NCI-H82 treated with DMSO at 0.1 percent for 48 hours (cell line): Measurements from ENCODE around the gene FAM131A.
"Not testable (repeated sequence)": the region's sequence is repeated elsewhere in the genome, so short reads cannot be mapped to it uniquely, and the experiment has no call there.

Source experiments
- DNase-seq: peaks from one replicate; lab custom pipeline; 2025; ENCODE audit not compliant: unreplicated experiment; lab: John Stamatoyannopoulos, UW

The FAM131A gene

DNA sequence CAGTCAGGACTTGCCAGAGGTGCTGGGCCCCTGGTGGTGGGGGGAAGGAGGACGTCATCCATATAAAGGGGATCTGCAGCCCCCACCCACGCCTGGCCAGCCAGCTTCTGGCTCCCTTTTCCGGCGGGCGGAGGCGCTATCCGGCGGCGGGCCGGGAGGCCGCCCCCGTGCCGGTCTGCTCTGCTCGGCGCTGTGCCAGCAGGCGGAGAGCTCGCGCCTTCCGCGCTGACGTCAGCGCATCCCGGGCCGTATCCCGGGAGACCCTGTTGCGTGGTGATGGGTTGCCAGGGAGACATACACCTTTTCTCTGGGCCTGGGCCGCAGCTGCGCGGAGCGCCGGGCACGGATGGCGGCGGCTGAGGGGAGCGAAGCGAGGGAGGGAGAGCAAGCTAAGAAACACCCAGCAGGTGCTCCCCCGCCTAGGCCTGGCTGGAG is 1.1 kb downstream of the FAM131A start:
- peak; percentile 13 for DNase-seq

DNA sequence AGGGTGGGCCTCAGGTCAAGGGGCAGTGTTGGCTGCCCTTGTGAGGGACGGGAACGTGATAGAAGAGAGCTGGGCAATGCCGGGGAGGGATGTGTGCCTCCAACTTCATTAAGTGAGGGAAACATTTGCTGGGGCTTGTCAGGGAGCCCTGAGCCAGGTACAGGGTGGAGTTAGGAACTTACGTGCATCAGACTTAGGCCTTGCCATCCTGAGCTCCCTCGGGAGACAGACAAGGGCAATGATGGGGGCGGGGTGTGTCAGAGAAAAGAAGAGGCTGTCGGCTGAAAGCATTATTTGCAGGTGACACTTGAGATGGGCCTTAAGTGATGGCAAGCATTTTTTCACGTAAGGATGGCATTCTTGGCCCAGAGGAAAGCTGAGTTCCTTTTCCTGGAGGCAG is 1.6 kb downstream of the FAM131A start:
- DNase-seq = no peak

- DNase-seq = not testable (repeated sequence)
These were observed 2.2 kb downstream of the FAM131A start for GRCh38 chr3:184339451-184340135.

GRCh38 chr3:184341925-184342324 is 4.5 kb downstream of the FAM131A start:
- no peak for DNase-seq

DNA sequence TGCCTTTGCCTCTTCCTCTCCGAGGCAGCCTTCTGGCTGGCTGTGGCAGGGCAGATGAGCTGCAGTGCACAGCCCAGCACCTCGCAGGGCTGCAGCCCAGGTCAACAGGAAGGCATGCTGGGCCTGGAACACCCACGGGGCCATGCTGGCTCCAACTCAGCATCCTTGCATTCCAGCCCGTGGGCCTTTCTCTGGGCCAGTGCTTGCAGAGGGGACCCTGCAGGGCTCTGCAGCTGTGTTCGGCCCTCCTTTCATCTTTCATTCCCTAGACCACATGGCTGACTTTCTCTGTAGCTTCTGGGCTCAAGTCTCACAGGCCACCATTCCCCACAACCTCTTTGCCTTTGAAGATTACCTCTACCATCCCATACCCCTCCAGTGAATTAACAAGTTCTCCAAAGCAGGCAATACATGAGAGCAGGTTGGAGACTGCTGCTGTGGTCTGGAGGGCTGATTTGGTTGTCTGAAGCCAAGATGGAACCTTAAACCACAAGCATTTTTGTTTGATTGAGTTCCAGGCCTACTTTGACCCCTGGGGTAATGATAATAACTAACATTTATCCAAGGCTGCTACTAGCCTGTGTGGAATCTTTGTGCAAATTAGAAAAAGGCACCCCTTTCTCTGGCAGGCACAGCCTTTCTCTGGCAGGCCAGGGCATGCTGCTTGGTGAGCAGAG is 5.9 kb downstream of the FAM131A start:
- no peak for DNase-seq

- DNase-seq = no peak
These were observed 7.3 kb downstream of the FAM131A start for GRCh38 chr3:184344579-184345316.

DNA sequence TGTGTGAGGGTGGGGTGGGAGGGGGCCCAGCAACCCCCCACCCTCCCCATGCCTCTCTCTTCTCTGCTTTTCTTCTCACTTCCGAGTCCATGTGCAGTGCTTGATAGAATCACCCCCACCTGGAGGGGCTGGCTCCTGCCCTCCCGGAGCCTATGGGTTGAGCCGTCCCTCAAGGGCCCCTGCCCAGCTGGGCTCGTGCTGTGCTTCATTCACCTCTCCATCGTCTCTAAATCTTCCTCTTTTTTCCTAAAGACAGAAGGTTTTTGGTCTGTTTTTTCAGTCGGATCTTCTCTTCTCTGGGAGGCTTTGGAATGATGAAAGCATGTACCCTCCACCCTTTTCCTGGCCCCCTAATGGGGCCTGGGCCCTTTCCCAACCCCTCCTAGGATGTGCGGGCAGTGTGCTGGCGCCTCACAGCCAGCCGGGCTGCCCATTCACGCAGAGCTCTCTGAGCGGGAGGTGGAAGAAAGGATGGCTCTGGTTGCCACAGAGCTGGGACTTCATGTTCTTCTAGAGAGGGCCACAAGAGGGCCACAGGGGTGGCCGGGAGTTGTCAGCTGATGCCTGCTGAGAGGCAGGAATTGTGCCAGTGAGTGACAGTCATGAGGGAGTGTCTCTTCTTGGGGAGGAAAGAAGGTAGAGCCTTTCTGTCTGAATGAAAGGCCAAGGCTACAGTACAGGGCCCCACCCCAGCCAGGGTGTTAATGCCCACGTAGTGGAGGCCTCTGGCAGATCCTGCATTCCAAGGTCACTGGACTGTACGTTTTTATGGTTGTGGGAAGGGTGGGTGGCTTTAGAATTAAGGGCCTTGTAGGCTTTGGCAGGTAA is 8.1 kb downstream of the FAM131A start:
- peak; percentile 27 for DNase-seq

DNA sequence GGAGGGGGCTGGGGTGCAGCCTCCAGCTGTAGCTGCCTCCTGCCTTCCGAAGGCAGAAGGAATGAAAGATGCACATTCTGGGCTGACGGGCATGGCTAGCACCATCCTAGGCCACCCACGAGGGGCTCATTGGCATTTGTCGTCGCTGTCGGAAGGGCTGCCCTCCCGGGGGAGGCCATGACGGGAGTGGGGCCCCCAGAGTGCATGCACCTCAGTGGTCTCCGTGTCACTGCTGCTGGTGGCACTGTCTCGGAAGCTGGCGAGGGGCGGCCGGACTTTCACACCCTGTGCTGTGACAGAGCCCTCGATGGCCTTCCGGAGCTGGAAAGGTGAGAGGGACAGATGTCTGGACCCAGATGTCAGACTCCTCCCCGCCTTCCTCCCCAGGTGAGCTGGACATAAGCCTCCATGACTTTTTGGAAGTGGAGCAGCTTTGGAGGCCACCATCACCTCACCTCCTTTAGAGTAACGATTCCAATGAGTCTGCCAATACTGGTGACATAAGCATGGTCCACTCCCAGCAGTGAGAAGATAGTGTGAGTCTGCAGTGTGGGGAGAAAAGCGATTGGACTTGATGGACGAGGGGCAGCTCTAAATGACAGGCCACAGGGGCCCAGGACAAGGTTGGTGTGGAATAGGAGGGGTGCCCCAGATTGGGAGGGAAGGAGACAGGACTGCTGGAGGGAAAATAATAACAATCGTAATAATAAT is 9.2 kb downstream of the FAM131A start:
- no peak for DNase-seq

DNA sequence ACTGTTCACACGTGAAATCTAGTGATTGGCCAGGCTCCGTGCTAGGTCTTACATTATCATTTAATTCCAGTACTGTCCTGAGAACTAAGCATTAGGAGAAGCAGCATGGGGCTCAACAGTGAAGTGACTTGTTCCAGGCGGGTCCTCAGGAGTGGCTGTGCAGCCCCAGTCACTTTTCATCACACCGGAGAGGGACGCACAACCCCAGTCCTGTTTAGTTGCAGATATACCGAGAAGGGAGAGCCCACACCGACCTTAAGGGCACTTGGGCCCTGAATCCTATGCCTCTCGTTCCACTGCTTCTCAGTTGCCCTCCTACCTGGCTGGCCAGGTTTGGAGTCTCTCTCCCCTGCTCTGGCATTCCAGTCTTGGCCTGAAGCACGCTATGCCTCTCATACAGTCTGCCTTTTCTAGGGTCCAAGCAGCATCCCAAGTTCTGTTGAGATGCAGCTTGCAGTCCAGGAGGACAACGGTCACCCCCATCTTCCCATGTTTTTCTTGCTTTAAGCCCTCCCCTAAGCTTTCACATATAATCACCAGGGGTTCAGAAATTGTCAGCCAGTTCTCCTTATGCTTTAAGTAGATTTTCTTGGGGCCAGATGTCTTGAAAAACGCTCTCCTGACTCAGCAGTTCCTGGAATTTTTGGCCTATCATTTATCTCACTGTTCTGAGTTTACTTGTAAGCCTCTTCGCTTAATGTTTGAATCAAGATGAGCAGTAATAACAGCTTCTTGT is 10.1 kb downstream of the FAM131A start:
- DNase-seq = peak; percentile 59

- no peak for DNase-seq
These were observed 10.6 kb downstream of the FAM131A start for GRCh38 chr3:184348057-184348382.

GRCh38 chr3:184349563-184350470 is 12.4 kb downstream of the FAM131A start:
- DNase-seq = no peak

- DNase-seq = no peak
These were observed 13.2 kb downstream of the FAM131A start for GRCh38 chr3:184350618-184351017.

DNA sequence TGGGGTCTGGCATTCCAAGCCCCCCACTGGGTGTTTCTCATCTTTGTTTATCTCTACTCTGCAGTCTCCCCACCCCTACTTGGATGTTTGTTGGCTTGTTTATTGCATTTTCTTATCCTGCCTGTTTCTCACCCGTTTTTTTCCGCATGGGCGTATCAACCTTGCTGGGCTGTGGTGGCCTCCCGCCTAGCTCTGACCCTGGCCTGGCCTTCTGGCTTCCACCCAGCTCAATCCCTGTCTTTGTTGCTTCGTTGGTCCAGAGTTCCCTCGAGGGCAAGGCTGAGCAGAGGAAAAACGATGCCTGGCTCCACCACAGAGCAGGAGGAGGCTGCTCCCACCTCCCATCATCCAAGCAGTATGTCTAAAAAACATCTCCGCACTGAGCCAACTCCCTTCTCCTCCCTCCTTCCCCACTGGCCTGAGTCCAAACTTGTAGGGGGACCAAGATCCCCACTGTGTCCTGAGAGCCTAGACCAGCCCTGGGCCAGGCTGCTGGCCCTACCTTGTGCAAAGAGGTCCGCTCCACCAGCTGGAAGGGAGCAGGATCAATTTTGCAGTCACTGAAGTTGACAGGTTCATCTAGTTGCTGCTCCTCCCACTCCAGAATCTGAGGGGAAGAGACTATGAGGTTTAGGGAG is 14.2 kb downstream of the FAM131A start:
- DNase-seq = no peak

DNA sequence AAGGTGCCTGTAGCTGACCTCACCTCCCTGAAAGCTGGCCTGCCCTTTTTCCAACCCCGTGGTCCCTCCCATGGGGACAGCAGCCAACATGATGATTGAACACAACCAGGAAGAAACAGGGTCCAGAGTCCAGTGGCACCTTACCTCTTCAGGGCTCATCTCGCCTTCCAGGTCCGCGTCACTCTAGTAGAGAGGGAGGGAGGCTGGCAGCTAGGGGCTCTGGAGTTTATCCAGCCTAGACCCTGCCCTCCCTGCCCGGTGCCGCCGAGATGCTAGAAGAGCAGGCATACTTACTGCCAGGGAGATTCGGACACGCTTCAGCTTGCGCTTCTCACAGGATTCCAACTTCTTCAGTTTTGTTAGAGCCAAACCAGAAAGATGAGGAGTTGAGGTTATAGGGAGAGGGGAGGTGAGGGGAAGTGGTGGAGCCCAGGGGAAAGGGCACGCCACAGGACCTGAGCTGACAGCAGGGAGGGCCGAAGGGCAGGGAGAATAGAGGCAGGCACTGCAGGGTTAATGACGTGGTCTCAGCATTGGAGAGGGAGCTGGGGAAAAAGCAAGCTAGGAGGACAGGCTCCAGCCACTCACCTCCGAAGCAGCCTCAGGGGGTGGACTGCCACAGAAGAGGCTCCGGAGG is 14.9 kb downstream of the FAM131A start:
- no peak for DNase-seq

- DNase-seq = no peak
These were observed 15.6 kb downstream of the FAM131A start for GRCh38 chr3:184352897-184353545.

GRCh38 chr3:184353546-184353941 is 16.1 kb downstream of the FAM131A start:
- no peak for DNase-seq

- DNase-seq = no peak
These were observed 16.8 kb downstream of the FAM131A start for GRCh38 chr3:184354121-184354728.
